HEK293 (cell line): ENCODE measurements around the gene LRRC57.

Experiments used
- CTCF ChIA-PET: fragments of 350-600 bp; formaldehyde crosslinking; extraction: SDS; loops from one replicate; lab custom pipeline; 2021; ENCODE audit warnings: antibody characterized with exemption; lab: Yijun Ruan, JAX
- POLR2A ChIA-PET: fragments of 300-600 bp; formaldehyde crosslinking; extraction: SDS; loops from one replicate; lab custom pipeline; 2020; ENCODE audit warnings: antibody characterized with exemption, inconsistent platforms; lab: Yijun Ruan, JAX
- H3K27ac ChIP-seq: fragments of 200-500 bp; sonication (Bioruptor generic); 2 replicates; pipeline ENCODE4 v1.5.1; 2014; ENCODE audit warnings: low read depth, low read length, control low read depth, inconsistent platforms; ENCODE audit errors: extremely low read depth
- H3K36me3 ChIP-seq, 2 experiments: fragments of 200-500 bp in 1 of 2; sonication (Bioruptor generic) in 1 of 2; 1 replicate in 1 of 2; 2 replicates in 1 of 2; pipeline ENCODE4 v1.5.1; 2014 to 2017; ENCODE audit warnings: inconsistent platforms in 2 of 2, low read length in 2 of 2; ENCODE audit not compliant: control insufficient read depth in 2 of 2, insufficient read depth in 1 of 2
- H3K4me1 ChIP-seq: fragments of 200-500 bp; sonication (Bioruptor generic); 2 replicates; pipeline ENCODE4 v1.5.1; 2014; ENCODE audit warnings: mild to moderate bottlenecking, low read length, inconsistent platforms; ENCODE audit not compliant: control insufficient read depth, insufficient read depth
- H3K4me3 ChIP-seq: 2 replicates; pipeline ENCODE4 v1.5.1; 2011; ENCODE audit warnings: low read depth, mild to moderate bottlenecking, control low read depth, low read length, moderate library complexity
- H3K9me3 ChIP-seq: fragments of 200-500 bp; sonication (Bioruptor generic); 2 replicates; pipeline ENCODE4 v1.5.1; 2014; ENCODE audit warnings: low read depth, low read length, inconsistent platforms; ENCODE audit not compliant: control insufficient read depth, insufficient read depth
- EGR2 ChIP-seq: fragments of 450-650 bp; formaldehyde crosslinking; IDR thresholded peaks from 2 replicates; pipeline ENCODE4 v1.5.1; 2016; ENCODE audit warnings: low read depth, missing biosample characterization, missing genetic modification characterization
- GLIS1 ChIP-seq: fragments of 450-650 bp; formaldehyde crosslinking; IDR thresholded peaks from 2 replicates; pipeline ENCODE4 v1.5.1; 2016; ENCODE audit warnings: missing biosample characterization, missing genetic modification characterization
- IKZF3 ChIP-seq: fragments of 450-650 bp; IDR thresholded peaks from 2 replicates; pipeline ENCODE4 v1.5.0; 2018; ENCODE audit warnings: missing biosample characterization, mild to moderate bottlenecking, missing genetic modification characterization, moderate library complexity
- KLF1 ChIP-seq: fragments of 450-650 bp; formaldehyde crosslinking; IDR thresholded peaks from 2 replicates; pipeline ENCODE4 v1.5.1; 2016; ENCODE audit warnings: missing biosample characterization, missing genetic modification characterization
- MYNN ChIP-seq: fragments of 450-650 bp; formaldehyde crosslinking; IDR thresholded peaks from 2 replicates; pipeline ENCODE4 v1.5.1; 2016; ENCODE audit warnings: missing biosample characterization, missing genetic modification characterization, borderline replicate concordance
- RBAK ChIP-seq: fragments of 450-650 bp; formaldehyde crosslinking; IDR thresholded peaks from 2 replicates; pipeline ENCODE4 v1.5.1; 2016; ENCODE audit warnings: missing biosample characterization, missing genetic modification characterization
- YY2 ChIP-seq: fragments of 450-650 bp; formaldehyde crosslinking; IDR thresholded peaks from 2 replicates; pipeline ENCODE4 v1.5.1; 2016; ENCODE audit warnings: missing biosample characterization, missing genetic modification characterization
- ZBTB17 ChIP-seq: fragments of 450-650 bp; formaldehyde crosslinking; IDR thresholded peaks from 2 replicates; pipeline ENCODE4 v1.5.1; 2016; ENCODE audit warnings: missing biosample characterization, missing genetic modification characterization
- ZBTB20 ChIP-seq: fragments of 450-650 bp; formaldehyde crosslinking; IDR thresholded peaks from 2 replicates; pipeline ENCODE4 v1.5.1; 2016; ENCODE audit warnings: missing biosample characterization, missing genetic modification characterization
- ZFHX2 ChIP-seq: fragments of 450-650 bp; formaldehyde crosslinking; conservative IDR thresholded peaks from 2 replicates; pipeline ENCODE4 v1.5.1; 2016; ENCODE audit warnings: missing biosample characterization, missing genetic modification characterization
- ZFP41 ChIP-seq: fragments of 450-650 bp; formaldehyde crosslinking; IDR thresholded peaks from 2 replicates; pipeline ENCODE4 v1.5.1; 2016; ENCODE audit warnings: missing biosample characterization, missing genetic modification characterization, borderline replicate concordance
- ZNF23 ChIP-seq: fragments of 450-650 bp; formaldehyde crosslinking; IDR thresholded peaks from 2 replicates; pipeline ENCODE4 v1.5.1; 2016; ENCODE audit warnings: missing biosample characterization, missing genetic modification characterization, borderline replicate concordance
- ZNF274 ChIP-seq, 2 experiments: fragments of 200-500 bp in 1 of 2; fragments of 450-650 bp in 1 of 2; sonication (Bioruptor generic) in 1 of 2; formaldehyde crosslinking in 1 of 2; IDR thresholded peaks; 2 replicates each; pipeline versions ENCODE4 v1.5.1 to v1.6.1; 2014 to 2016; ENCODE audit warnings: borderline replicate concordance in 1 of 2, inconsistent platforms in 1 of 2, low read length in 1 of 2, missing biosample characterization in 1 of 2, missing genetic modification characterization in 1 of 2
- ZNF350 ChIP-seq: fragments of 450-650 bp; formaldehyde crosslinking; IDR thresholded peaks from 2 replicates; pipeline ENCODE4 v1.5.0; 2017; ENCODE audit warnings: missing biosample characterization, mild to moderate bottlenecking, missing genetic modification characterization
- ZNF366 ChIP-seq: fragments of 450-650 bp; formaldehyde crosslinking; conservative IDR thresholded peaks from 2 replicates; pipeline ENCODE4 v1.5.1; 2016; ENCODE audit warnings: missing biosample characterization, missing genetic modification characterization
- ZNF37A ChIP-seq: fragments of 450-650 bp; IDR thresholded peaks from 2 replicates; pipeline ENCODE4 v1.5.1; 2018; ENCODE audit warnings: missing biosample characterization, missing genetic modification characterization
- ZNF48 ChIP-seq: fragments of 450-650 bp; formaldehyde crosslinking; IDR thresholded peaks from 2 replicates; pipeline ENCODE4 v1.5.1; 2016; ENCODE audit warnings: missing biosample characterization, missing genetic modification characterization
- ZNF510 ChIP-seq: fragments of 450-650 bp; formaldehyde crosslinking; IDR thresholded peaks from 2 replicates; pipeline ENCODE4 v1.5.1; 2018; ENCODE audit warnings: mild to moderate bottlenecking, missing genetic modification characterization, missing biosample characterization; ENCODE audit not compliant: insufficient replicate concordance
- ZNF530 ChIP-seq: fragments of 450-650 bp; formaldehyde crosslinking; IDR thresholded peaks from 2 replicates; pipeline ENCODE4 v1.5.1; 2016; ENCODE audit warnings: low read depth, missing biosample characterization, missing genetic modification characterization
- ZNF600 ChIP-seq: fragments of 450-650 bp; formaldehyde crosslinking; IDR thresholded peaks from 2 replicates; pipeline ENCODE4 v1.5.1; 2016; ENCODE audit warnings: missing biosample characterization, missing genetic modification characterization
- ZNF610 ChIP-seq: fragments of 450-650 bp; formaldehyde crosslinking; IDR thresholded peaks from 2 replicates; pipeline ENCODE4 v1.5.1; 2016; ENCODE audit warnings: missing biosample characterization, missing genetic modification characterization, borderline replicate concordance
- ZNF670 ChIP-seq: fragments of 450-650 bp; formaldehyde crosslinking; IDR thresholded peaks from 2 replicates; pipeline ENCODE4 v1.5.1; 2016; ENCODE audit warnings: missing biosample characterization, missing genetic modification characterization, low read depth
- ZNF843 ChIP-seq: fragments of 450-650 bp; formaldehyde crosslinking; IDR thresholded peaks from 2 replicates; pipeline ENCODE4 v1.5.1; 2016; ENCODE audit warnings: missing biosample characterization, missing genetic modification characterization
- ZSCAN16 ChIP-seq: fragments of 450-650 bp; formaldehyde crosslinking; IDR thresholded peaks from 2 replicates; pipeline ENCODE4 v1.5.1; 2016; ENCODE audit warnings: missing biosample characterization, missing genetic modification characterization
- TF ChIP-seq, protein P1 (sequence below): fragments of 450-650 bp; formaldehyde crosslinking; IDR thresholded peaks from 2 replicates; pipeline ENCODE4 v1.5.1; 2017; ENCODE audit warnings: missing biosample characterization, missing genetic modification characterization
- TF ChIP-seq, protein P2 (sequence below): fragments of 450-650 bp; formaldehyde crosslinking; IDR thresholded peaks from 2 replicates; pipeline ENCODE4 v1.5.1; 2016; ENCODE audit warnings: missing biosample characterization, missing genetic modification characterization
- TF ChIP-seq, protein P3 (sequence below): fragments of 450-650 bp; formaldehyde crosslinking; IDR thresholded peaks from 2 replicates; pipeline ENCODE4 v1.5.1; 2017; ENCODE audit warnings: missing biosample characterization, missing genetic modification characterization
- TF ChIP-seq, protein P4 (sequence below): fragments of 450-650 bp; formaldehyde crosslinking; IDR thresholded peaks from 2 replicates; pipeline ENCODE4 v1.5.1; 2016; ENCODE audit warnings: missing biosample characterization, missing genetic modification characterization

LRRC57 gene

DNA sequence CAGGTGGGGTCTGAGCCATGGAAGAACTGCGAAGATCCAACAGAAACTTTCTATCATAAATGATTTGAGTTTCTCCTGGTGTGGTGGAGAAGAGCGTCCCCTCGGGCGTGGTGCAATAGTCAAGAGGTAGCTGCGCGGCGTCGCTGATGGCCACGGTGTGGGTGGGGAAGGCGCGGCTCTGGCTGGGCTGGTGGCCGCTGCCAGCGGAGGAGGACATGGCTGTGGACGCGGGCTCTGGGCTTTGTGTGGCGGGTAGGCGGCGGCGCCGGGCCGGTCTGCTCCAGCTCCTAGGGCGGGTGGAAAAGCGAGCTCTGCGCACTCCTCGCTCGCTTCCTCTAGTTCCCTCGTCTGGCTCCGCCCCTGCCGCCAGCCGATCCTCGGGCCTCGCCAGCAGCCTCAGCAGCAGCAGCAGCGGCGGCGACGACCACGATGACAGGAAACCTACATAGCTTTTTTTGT is 32.7 kb upstream of the LRRC57 start:
- no peak overlapping the region for H3K27ac ChIP-seq
- no peaks in the 10 kb centered on the region for H3K9me3 ChIP-seq
- H3K36me3 ChIP-seq: peaks cover 0 to 7% of the 10 kb centered on the region in 2 experiments; a peak in 1 of 3 replicates
- ChIA-PET CTCF (interaction anchor here (0.7 to 0.8 kb wide), 3 partner anchors 9 to 135 kb away, joined by 3 to 4 read pairs (median 4); no protein-coding TSS in a partner anchor), POLR2A (interaction anchor here (1.0 to 1.2 kb wide), 2 partner anchors 53 to 90 kb away, joined by 3 to 4 read pairs; partner anchors contain the start of gene ZNF106)
- H3K4me1 ChIP-seq: peaks cover 9% of the 10 kb centered on the region
- peak overlapping the region; percentile 29 for H3K4me3 ChIP-seq
- no peak for TF ChIP-seq ZNF350 (tag by site-specific recombination)
- TF ChIP-seq MYNN (tag by site-specific recombination): no peak
- no peak for TF ChIP-seq ZNF510 (tag by site-specific recombination)
- TF ChIP-seq ZFHX2 (tag by site-specific recombination): peak; percentile 79
- no peak for TF ChIP-seq ZNF23 (tag by site-specific recombination)
- TF ChIP-seq ZNF843: no peak
- no peak for TF ChIP-seq ZNF530
- TF ChIP-seq ZNF48 (tag by site-specific recombination): no peak
- TF ChIP-seq ZFP41 (tag by site-specific recombination): no peak
- TF ChIP-seq IKZF3 (tag by site-specific recombination): peak; percentile 53; the same call in 1 of the 2 replicates
- no peak for TF ChIP-seq ZSCAN16 (tag by site-specific recombination)
- TF ChIP-seq YY2 (tag by site-specific recombination): no peak
- peak; percentile 65 for TF ChIP-seq EGR2
- TF ChIP-seq, protein P1, sequence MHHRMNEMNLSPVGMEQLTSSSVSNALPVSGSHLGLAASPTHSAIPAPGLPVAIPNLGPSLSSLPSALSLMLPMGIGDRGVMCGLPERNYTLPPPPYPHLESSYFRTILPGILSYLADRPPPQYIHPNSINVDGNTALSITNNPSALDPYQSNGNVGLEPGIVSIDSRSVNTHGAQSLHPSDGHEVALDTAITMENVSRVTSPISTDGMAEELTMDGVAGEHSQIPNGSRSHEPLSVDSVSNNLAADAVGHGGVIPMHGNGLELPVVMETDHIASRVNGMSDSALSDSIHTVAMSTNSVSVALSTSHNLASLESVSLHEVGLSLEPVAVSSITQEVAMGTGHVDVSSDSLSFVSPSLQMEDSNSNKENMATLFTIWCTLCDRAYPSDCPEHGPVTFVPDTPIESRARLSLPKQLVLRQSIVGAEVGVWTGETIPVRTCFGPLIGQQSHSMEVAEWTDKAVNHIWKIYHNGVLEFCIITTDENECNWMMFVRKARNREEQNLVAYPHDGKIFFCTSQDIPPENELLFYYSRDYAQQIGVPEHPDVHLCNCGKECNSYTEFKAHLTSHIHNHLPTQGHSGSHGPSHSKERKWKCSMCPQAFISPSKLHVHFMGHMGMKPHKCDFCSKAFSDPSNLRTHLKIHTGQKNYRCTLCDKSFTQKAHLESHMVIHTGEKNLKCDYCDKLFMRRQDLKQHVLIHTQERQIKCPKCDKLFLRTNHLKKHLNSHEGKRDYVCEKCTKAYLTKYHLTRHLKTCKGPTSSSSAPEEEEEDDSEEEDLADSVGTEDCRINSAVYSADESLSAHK (tag by site-specific recombination): no peak
- TF ChIP-seq, protein P2, sequence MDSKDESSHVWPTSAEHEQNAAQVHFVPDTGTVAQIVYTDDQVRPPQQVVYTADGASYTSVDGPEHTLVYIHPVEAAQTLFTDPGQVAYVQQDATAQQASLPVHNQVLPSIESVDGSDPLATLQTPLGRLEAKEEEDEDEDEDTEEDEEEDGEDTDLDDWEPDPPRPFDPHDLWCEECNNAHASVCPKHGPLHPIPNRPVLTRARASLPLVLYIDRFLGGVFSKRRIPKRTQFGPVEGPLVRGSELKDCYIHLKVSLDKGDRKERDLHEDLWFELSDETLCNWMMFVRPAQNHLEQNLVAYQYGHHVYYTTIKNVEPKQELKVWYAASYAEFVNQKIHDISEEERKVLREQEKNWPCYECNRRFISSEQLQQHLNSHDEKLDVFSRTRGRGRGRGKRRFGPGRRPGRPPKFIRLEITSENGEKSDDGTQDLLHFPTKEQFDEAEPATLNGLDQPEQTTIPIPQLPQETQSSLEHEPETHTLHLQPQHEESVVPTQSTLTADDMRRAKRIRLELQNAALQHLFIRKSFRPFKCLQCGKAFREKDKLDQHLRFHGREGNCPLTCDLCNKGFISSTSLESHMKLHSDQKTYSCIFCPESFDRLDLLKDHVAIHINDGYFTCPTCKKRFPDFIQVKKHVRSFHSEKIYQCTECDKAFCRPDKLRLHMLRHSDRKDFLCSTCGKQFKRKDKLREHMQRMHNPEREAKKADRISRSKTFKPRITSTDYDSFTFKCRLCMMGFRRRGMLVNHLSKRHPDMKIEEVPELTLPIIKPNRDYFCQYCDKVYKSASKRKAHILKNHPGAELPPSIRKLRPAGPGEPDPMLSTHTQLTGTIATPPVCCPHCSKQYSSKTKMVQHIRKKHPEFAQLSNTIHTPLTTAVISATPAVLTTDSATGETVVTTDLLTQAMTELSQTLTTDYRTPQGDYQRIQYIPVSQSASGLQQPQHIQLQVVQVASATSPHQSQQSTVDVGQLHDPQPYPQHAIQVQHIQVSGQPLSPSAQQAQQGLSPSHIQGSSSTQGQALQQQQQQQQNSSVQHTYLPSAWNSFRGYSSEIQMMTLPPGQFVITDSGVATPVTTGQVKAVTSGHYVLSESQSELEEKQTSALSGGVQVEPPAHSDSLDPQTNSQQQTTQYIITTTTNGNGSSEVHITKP (tag by site-specific recombination): peak; percentile 44
- TF ChIP-seq GLIS1 (tag by site-specific recombination): 0 out of 2 replicates have a peak, but pooled peaks have one; percentile 8
- TF ChIP-seq ZNF274 (IDR thresholded peaks at IDR 0.05; ENCODE audit: low read length): no peak
- no peak for TF ChIP-seq ZNF274 (tag by site-specific recombination; IDR thresholded peaks at IDR 0.05; ENCODE audit: borderline replicate concordance)
- TF ChIP-seq, protein P3, sequence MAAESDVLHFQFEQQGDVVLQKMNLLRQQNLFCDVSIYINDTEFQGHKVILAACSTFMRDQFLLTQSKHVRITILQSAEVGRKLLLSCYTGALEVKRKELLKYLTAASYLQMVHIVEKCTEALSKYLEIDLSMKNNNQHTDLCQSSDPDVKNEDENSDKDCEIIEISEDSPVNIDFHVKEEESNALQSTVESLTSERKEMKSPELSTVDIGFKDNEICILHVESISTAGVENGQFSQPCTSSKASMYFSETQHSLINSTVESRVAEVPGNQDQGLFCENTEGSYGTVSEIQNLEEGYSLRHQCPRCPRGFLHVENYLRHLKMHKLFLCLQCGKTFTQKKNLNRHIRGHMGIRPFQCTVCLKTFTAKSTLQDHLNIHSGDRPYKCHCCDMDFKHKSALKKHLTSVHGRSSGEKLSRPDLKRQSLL (tag by site-specific recombination): peak; percentile 81
- TF ChIP-seq, protein P4, sequence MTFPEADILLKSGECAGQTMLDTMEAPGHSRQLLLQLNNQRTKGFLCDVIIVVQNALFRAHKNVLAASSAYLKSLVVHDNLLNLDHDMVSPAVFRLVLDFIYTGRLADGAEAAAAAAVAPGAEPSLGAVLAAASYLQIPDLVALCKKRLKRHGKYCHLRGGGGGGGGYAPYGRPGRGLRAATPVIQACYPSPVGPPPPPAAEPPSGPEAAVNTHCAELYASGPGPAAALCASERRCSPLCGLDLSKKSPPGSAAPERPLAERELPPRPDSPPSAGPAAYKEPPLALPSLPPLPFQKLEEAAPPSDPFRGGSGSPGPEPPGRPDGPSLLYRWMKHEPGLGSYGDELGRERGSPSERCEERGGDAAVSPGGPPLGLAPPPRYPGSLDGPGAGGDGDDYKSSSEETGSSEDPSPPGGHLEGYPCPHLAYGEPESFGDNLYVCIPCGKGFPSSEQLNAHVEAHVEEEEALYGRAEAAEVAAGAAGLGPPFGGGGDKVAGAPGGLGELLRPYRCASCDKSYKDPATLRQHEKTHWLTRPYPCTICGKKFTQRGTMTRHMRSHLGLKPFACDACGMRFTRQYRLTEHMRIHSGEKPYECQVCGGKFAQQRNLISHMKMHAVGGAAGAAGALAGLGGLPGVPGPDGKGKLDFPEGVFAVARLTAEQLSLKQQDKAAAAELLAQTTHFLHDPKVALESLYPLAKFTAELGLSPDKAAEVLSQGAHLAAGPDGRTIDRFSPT: no peak
- no peak for TF ChIP-seq ZNF37A (tag by site-specific recombination)
- peak; percentile 58; the same call in 1 of the 2 replicates for TF ChIP-seq ZBTB20
- peak; percentile 93 for TF ChIP-seq ZNF600 (tag by site-specific recombination)
- TF ChIP-seq ZNF670 (tag by site-specific recombination): no peak
- no peak for TF ChIP-seq KLF1 (tag by site-specific recombination)
- TF ChIP-seq ZNF610 (tag by site-specific recombination): no peak
- no peak for TF ChIP-seq RBAK
- peak; percentile 88 for TF ChIP-seq ZBTB17 (tag by site-specific recombination)
- TF ChIP-seq ZNF366 (tag by site-specific recombination): no peak
